Keratinocyte (primary cell): ENCODE results near the gene SNRK. TPM values are rescaled to one million over a fixed set of nuclear protein-coding genes. Genes with fewer than 3 reads are reported as not detected.
A peak's percentile ranks its signal among the peaks of the same experiment; 100 is the strongest.

Experiments used
- DNase-seq: peaks from one replicate; pipeline ENCODE4 v3.0.0-alpha.2; 2011; ENCODE audit warnings: low read depth, missing footprints, low spot score
- FAIRE-seq: peaks from 2 replicates; lab custom pipeline; 2011; peaks lifted over from hg19 to GRCh38; lab: Jason Lieb, UNC
- H2AFZ ChIP-seq: 2 replicates; pipeline ENCODE4 v1.6.0; 2012; ENCODE audit warnings: low read length, control low read depth, inconsistent platforms; ENCODE audit not compliant: control insufficient read depth
- H3K27ac ChIP-seq: 2 replicates; pipeline ENCODE4 v1.5.1; 2011; ENCODE audit warnings: low read length; ENCODE audit not compliant: control insufficient read depth, insufficient read depth
- H3K27me3 ChIP-seq: 3 replicates; pipeline ENCODE4 v1.6.0; 2011; ENCODE audit warnings: low read length; ENCODE audit not compliant: control insufficient read depth, insufficient read depth; ENCODE audit errors: extremely low read depth
- H3K36me3 ChIP-seq, 2 experiments: 2 replicates in 1 of 2; 3 replicates in 1 of 2; pipeline ENCODE4 v1.5.1; 2011; ENCODE audit warnings: low read length in 2 of 2, mild to moderate bottlenecking in 1 of 2; ENCODE audit not compliant: control insufficient read depth in 2 of 2, insufficient read depth in 2 of 2; ENCODE audit errors: extremely low read depth in 1 of 2
- H3K4me1 ChIP-seq: 3 replicates; pipeline ENCODE4 v1.5.1; 2011; ENCODE audit warnings: low read length; ENCODE audit not compliant: control insufficient read depth, insufficient read depth; ENCODE audit errors: extremely low read depth
- H3K4me2 ChIP-seq: 3 replicates; pipeline ENCODE4 v1.6.0; 2011; ENCODE audit warnings: low read depth, low read length; ENCODE audit not compliant: control insufficient read depth, insufficient read depth; ENCODE audit errors: extremely low read depth
- H3K4me3 ChIP-seq, 3 experiments: fragments of 200-600 bp in 1 of 3; sonication (generic) in 1 of 3; 2 replicates in 2 of 3; 3 replicates in 1 of 3; pipeline ENCODE4 v1.5.1; 2011 to 2016; ENCODE audit warnings: low read length in 3 of 3, mild to moderate bottlenecking in 3 of 3, control low read depth in 2 of 3, inconsistent platforms in 1 of 3, low read depth in 1 of 3, mixed read lengths in 1 of 3, mixed run types in 1 of 3, moderate library complexity in 1 of 3; ENCODE audit not compliant: control insufficient read depth in 2 of 3, insufficient read depth in 2 of 3; ENCODE audit errors: extremely low read depth in 1 of 3
- H3K79me2 ChIP-seq: 2 replicates; pipeline ENCODE4 v1.6.0; 2012; ENCODE audit warnings: low read length; ENCODE audit not compliant: control insufficient read depth, insufficient read depth
- H3K9ac ChIP-seq: 3 replicates; pipeline ENCODE4 v1.6.0; 2011; ENCODE audit warnings: low read length; ENCODE audit not compliant: control insufficient read depth, insufficient read depth; ENCODE audit errors: extremely low read depth
- H3K9me1 ChIP-seq: 3 replicates; pipeline ENCODE4 v1.6.0; 2011; ENCODE audit warnings: low read length; ENCODE audit not compliant: control insufficient read depth, insufficient read depth; ENCODE audit errors: extremely low read depth
- H3K9me3 ChIP-seq: 2 replicates; pipeline ENCODE4 v1.5.1; 2012; ENCODE audit warnings: low read depth, low read length; ENCODE audit not compliant: control insufficient read depth
- H4K20me1 ChIP-seq: 3 replicates; pipeline ENCODE4 v1.6.0; 2011; ENCODE audit warnings: low read length; ENCODE audit not compliant: control insufficient read depth, insufficient read depth; ENCODE audit errors: extremely low read depth
- EZH2 ChIP-seq: IDR thresholded peaks from one replicate; pipeline ENCODE4 v1.6.1; 2012; ENCODE audit warnings: inconsistent platforms, mild to moderate bottlenecking, low read length, moderate library complexity
- dilution Hi-C: fragments of 300-500 bp; cut with MboI; formaldehyde crosslinking; loops from one replicate; pipeline ENCODE4 v1.7.0; 2020; ENCODE audit warnings: low sequenced_read_pairs; ENCODE audit not compliant: extremely low pct_ligation_motif_present
- polyA plus RNA-seq, 5 experiments: library from polyadenylated mRNA; depleted of rRNA in 3 of 5; stranded (reverse) in 3 of 5; stranded (forward) in 1 of 5; unstranded in 1 of 5; fragments of >200 nt; gene quantifications; 1 replicate in 1 of 5; 2 replicates in 3 of 5; 3 replicates in 1 of 5; pipeline versions ENCODE4 v1.2.1 to v1.2.3, GENCODE V29; 2011 to 2012; ENCODE audit warnings: missing spikeins in 2 of 5, low read depth in 1 of 5, low replicate concordance in 1 of 5
- TF ChIP-seq, protein P1 (sequence below), 3 experiments: IDR thresholded peaks in 1 of 3; conservative IDR thresholded peaks in 1 of 3; optimal IDR thresholded peaks in 1 of 3; 2 replicates in 2 of 3; 3 replicates in 1 of 3; pipeline versions ENCODE3 to v1.5.1; 2011; ENCODE audit warnings: low read length in 3 of 3, mild to moderate bottlenecking in 3 of 3, moderate library complexity in 2 of 3, control low read depth in 1 of 3, inconsistent platforms in 1 of 3; ENCODE audit not compliant: insufficient read depth in 2 of 3; ENCODE audit errors: extremely low read depth in 1 of 3

Gene SNRK
- polyA plus RNA-seq, 1 donor (not counting 4 experiments of a cell fraction or from before 2014, with no cell fraction given) = 15.7 TPM

DNA sequence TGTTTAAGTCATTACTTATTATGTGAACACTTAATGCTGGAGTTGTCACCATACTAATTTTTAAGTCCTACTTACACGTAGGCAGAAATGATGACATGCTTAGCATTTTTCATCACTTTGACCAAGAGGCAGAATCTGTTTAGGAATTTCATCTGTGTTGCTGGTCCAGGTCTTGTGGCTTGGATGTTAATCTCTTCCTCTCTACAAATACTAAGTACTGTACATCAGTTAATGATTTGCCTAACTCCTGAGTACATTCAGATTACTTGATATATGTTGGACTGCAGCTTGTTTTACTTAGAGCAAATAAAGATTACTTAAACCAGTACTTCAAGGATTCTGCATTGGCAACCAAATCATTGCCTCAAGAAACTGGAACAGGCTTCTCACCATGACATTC is 8.6 kb downstream of the SNRK start:
- no peak overlapping the region for H3K4me3 ChIP-seq
- TF ChIP-seq EZH2 = no peak
- TF ChIP-seq, protein P1, sequence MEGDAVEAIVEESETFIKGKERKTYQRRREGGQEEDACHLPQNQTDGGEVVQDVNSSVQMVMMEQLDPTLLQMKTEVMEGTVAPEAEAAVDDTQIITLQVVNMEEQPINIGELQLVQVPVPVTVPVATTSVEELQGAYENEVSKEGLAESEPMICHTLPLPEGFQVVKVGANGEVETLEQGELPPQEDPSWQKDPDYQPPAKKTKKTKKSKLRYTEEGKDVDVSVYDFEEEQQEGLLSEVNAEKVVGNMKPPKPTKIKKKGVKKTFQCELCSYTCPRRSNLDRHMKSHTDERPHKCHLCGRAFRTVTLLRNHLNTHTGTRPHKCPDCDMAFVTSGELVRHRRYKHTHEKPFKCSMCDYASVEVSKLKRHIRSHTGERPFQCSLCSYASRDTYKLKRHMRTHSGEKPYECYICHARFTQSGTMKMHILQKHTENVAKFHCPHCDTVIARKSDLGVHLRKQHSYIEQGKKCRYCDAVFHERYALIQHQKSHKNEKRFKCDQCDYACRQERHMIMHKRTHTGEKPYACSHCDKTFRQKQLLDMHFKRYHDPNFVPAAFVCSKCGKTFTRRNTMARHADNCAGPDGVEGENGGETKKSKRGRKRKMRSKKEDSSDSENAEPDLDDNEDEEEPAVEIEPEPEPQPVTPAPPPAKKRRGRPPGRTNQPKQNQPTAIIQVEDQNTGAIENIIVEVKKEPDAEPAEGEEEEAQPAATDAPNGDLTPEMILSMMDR (optimal IDR thresholded peaks at IDR 0.05 in 1 of 3, IDR thresholded peaks at IDR 0.05 in 1 of 3, conservative IDR thresholded peaks at IDR 0.05 in 1 of 3; ENCODE audit: extremely low read depth in 1 of 3, insufficient read depth in 2 of 3, low read length in 3 of 3) = no peak
- peaks cover 13% of the 10 kb centered on the region for H4K20me1 ChIP-seq
- no peaks in the 10 kb centered on the region for H3K27me3 ChIP-seq
- peaks cover 7% of the 10 kb centered on the region for H3K9me1 ChIP-seq
- no peak overlapping the region for H3K9ac ChIP-seq
- dilution Hi-C loops = no loop called here
- H3K4me1 ChIP-seq = peaks cover 44% of the 10 kb centered on the region
- H3K79me2 ChIP-seq = peaks cover 96% of the 10 kb centered on the region
- FAIRE-seq = no peak
- no peak overlapping the region for H3K4me2 ChIP-seq
- H3K27ac ChIP-seq = no peak overlapping the region
- peaks cover 2 to 15% of the 10 kb centered on the region in 2 experiments for H3K36me3 ChIP-seq
- no peaks in the 10 kb centered on the region for H3K9me3 ChIP-seq
- DNase-seq = no peak
- no peak overlapping the region for H2AFZ ChIP-seq

DNA sequence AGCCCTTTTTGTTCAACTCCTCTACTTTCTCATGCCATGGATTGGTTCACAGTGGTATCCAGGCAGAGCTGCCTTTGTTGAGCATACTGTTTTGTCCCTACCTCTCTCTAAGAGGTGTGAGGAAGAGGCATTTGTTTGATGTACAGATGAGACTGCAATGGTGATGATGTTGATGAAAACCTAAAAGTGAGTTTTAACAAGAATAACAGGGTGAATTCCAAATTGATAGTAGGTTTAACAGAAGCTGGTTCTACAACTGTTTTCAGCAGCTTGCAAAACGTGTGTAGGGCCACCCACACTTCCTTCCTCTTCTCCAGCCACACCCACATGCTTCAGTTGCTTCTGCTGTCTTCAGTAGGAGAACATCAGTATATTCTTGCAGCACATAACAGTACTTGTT is 10.2 kb downstream of the SNRK start:
- FAIRE-seq (peak; percentile 83), DNase-seq (no peak)
- Histone ChIP-seq H3K4me1 (peaks cover 28% of the 10 kb centered on the region), H3K4me3 (no peak overlapping the region), H3K9me1 (peaks cover 3% of the 10 kb centered on the region), H3K79me2 (peaks cover 92% of the 10 kb centered on the region), H4K20me1 (peaks cover 13% of the 10 kb centered on the region), H3K27ac (no peak overlapping the region), H3K9me3 (no peaks in the 10 kb centered on the region), H3K4me2 (peak overlapping the region; percentile 34), H3K9ac (no peak overlapping the region), H2AFZ (no peak overlapping the region), H3K27me3 (no peaks in the 10 kb centered on the region), H3K36me3 (peaks cover 2 to 15% of the 10 kb centered on the region in 2 experiments)
- no peak for TF ChIP-seq EZH2
- TF ChIP-seq, protein P1 (optimal IDR thresholded peaks at IDR 0.05 in 1 of 3, IDR thresholded peaks at IDR 0.05 in 1 of 3, conservative IDR thresholded peaks at IDR 0.05 in 1 of 3; ENCODE audit: extremely low read depth in 1 of 3, insufficient read depth in 2 of 3, low read length in 3 of 3) = no peak
- dilution Hi-C loops = no loop called here
